HG02642 (cell line): ENCODE data around the gene EP400.
"Not testable (repeated sequence)": the region's sequence is repeated elsewhere in the genome, so short reads cannot be mapped to it uniquely, and the experiment has no call there.

Source experiments
- ATAC-seq: cut with Tn5 transposase; IDR thresholded peaks from one replicate; pipeline ENCODE4 v1.9.1; 2021; ENCODE audit warnings: mild to moderate bottlenecking; ENCODE audit not compliant: unreplicated experiment, poor library complexity

The EP400 gene

GRCh38 chr12:131946757-131947156, 3.0 kb upstream of the EP400 start:
- no peak for ATAC-seq

GRCh38 chr12:131947482-131948027, 2.2 kb upstream of the EP400 start:
- ATAC-seq = no peak

- no peak for ATAC-seq
These were observed 1.5 kb upstream of the EP400 start for GRCh38 chr12:131948166-131948712.

GRCh38 chr12:131948713-131949430, 870 bp upstream of the EP400 start:
- not testable (repeated sequence) for ATAC-seq

GRCh38 chr12:131950182-131950913, 606 bp downstream of the EP400 start:
- ATAC-seq = peak; percentile 36

- not testable (repeated sequence) for ATAC-seq
These were observed 4.1 kb downstream of the EP400 start for GRCh38 chr12:131953810-131954209.

GRCh38 chr12:131954460-131954859, 4.7 kb downstream of the EP400 start:
- ATAC-seq = not testable (repeated sequence)

GRCh38 chr12:131959116-131959515, 9.4 kb downstream of the EP400 start:
- ATAC-seq = no peak

GRCh38 chr12:131959641-131960589, 10.2 kb downstream of the EP400 start:
- no peak for ATAC-seq

- ATAC-seq = not testable (repeated sequence)
These were observed 11.0 kb downstream of the EP400 start for GRCh38 chr12:131960590-131961325.

GRCh38 chr12:131961328-131961727, 11.6 kb downstream of the EP400 start:
- not testable (repeated sequence) for ATAC-seq

- ATAC-seq = no peak
These were observed 12.3 kb downstream of the EP400 start for GRCh38 chr12:131962069-131962468.

- ATAC-seq = no peak
These were observed 13.6 kb downstream of the EP400 start for GRCh38 chr12:131963381-131963780.

- no peak for ATAC-seq
These were observed 15.3 kb downstream of the EP400 start for GRCh38 chr12:131965073-131965472.

- ATAC-seq = no peak
These were observed 21.5 kb downstream of the EP400 start for GRCh38 chr12:131971226-131971625.

GRCh38 chr12:131975228-131975627, 25.5 kb downstream of the EP400 start:
- ATAC-seq = no peak

GRCh38 chr12:131979606-131980005, 29.9 kb downstream of the EP400 start:
- ATAC-seq = no peak

- no peak for ATAC-seq
These were observed 30.5 kb downstream of the EP400 start for GRCh38 chr12:131980263-131980662.

- no peak for ATAC-seq
These were observed 31.6 kb downstream of the EP400 start for GRCh38 chr12:131981388-131981787.
